LNCAP (cell line): ENCODE results near the gene LGR6.

Experiments
- TF ChIP-seq, protein P1 (sequence below): fragments of 450-650 bp; IDR thresholded peaks from 2 replicates; pipeline ENCODE4 v1.5.1; 2017; ENCODE audit warnings: mild to moderate bottlenecking

The LGR6 gene

DNA sequence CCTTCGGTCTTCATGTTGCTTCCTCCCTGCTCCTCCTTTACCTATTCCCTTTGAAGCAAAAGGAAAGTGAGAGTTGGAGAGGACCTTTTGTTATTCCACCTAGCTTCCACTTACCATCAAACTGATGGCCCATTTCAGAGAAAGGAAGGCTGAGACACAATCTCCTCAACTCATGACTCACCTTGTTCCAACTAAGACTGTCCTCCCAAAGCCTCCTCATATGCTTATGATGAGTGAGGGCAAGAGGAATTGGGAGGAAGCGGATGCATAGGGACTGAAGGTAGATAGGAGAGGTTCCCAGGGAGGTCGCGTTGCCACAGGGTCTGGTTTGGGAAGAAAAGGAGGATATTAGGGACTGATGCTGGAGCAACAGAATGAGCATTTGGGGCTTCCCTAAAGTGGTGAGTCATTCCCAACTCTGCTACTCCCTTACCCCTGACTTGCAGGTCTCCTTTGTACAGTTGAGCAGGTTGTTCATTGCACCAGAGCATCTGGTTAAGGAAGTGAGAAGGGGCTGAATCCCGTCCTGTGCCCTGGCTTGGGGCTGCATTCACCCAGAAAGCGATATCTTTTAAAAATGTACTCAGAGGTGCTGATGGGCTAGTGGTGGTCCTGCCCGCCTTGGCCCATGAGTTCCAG, 35.0 kb downstream of the LGR6 start:
- TF ChIP-seq, protein P1, sequence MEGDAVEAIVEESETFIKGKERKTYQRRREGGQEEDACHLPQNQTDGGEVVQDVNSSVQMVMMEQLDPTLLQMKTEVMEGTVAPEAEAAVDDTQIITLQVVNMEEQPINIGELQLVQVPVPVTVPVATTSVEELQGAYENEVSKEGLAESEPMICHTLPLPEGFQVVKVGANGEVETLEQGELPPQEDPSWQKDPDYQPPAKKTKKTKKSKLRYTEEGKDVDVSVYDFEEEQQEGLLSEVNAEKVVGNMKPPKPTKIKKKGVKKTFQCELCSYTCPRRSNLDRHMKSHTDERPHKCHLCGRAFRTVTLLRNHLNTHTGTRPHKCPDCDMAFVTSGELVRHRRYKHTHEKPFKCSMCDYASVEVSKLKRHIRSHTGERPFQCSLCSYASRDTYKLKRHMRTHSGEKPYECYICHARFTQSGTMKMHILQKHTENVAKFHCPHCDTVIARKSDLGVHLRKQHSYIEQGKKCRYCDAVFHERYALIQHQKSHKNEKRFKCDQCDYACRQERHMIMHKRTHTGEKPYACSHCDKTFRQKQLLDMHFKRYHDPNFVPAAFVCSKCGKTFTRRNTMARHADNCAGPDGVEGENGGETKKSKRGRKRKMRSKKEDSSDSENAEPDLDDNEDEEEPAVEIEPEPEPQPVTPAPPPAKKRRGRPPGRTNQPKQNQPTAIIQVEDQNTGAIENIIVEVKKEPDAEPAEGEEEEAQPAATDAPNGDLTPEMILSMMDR = no peak

DNA sequence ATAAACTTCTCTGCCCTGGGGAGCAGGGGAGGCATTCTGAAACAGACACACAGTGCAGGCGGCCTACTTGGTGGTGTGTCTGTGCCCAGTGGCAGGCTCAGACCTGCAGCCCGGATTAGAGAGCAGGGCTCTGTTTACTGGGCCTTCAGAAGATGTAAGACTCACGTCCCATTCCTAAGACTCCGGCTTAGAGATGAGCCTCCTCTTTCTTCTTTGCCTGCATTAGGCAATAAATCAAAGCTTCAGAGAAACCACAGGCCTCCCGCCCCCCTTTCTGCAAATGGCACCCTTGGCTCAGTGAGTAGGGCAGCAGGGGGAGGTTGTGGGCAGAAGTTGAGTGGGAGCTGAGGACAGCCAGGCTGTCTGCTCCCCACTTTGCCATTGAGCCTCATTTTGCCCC, 35.8 kb downstream of the LGR6 start:
- TF ChIP-seq, protein P1 = no peak

DNA sequence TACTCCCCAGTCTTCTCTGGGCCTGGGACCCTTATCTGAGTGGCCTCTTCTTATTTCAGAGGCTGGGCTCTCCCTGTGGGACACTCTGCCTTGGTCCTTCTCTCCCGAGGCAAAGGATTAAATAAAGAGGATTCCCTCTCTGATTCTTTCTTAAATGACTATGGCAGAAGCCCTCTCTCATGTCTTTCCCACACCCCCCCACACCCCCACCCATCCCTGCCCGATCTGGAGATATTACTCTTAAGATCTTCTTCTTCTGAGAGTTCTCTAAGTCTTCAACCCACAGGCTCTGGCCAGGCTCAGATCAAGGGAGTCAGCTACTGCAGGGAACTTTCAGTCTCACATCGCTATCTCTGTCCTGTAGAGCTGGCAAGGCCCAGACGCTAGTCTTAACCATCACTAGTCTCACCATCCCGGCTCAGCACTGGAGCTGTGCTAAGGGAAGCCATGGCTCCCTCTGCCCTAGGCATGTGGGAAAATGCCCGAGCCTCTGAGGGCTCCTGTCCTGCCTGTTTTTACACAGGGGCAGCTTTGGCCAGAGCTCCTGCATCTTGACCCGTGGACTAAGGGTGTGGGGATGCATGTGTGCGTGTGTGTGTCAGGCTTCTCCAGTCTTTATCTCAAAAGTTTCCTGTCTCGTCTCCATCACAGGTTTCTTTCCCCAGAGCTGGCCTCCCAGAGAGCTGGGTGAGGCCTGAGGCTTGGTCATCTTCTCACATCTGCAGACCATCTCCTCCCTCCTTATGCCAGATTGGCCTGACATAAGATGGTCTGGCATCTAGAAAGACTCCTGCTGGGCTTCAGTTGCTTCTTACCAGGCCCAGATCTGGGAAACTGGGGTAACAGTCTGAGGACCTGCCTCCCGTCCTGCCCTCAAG, 36.7 kb downstream of the LGR6 start:
- TF ChIP-seq, protein P1 = no peak

DNA sequence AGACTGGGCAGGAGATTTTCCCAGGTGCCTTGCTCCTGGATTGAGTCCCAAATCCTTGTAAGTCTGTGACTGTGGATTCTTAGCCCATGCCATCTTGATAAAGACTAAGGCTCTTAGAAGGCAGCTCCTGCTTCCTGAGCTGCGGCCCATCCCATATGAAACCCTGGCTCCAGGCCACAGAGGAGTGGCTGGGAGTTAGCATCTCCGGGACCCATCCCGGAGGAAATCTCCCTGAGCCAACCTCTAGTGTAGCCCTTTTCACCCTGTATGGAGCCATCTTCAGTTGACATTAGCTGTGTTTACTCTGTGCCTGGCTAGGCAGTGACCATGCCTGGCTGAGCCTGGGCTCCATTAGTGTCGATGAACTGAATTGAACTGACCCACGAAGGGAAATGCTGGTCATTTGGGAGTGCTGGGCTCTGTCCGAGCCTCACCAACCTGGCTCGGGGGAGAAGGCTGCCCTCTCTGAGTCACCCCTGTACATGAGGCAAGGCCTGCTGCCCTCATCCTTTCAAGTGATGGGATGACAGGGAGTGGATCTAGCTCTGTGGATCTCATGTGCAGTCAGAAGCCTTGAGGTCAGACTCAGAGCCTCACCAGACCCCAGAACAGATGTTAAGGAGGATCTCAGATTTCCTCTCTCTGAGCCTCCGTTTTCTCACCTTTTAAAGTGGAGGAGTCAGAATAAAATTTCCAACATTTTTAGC, 37.5 kb downstream of the LGR6 start:
- TF ChIP-seq, protein P1 = no peak

DNA sequence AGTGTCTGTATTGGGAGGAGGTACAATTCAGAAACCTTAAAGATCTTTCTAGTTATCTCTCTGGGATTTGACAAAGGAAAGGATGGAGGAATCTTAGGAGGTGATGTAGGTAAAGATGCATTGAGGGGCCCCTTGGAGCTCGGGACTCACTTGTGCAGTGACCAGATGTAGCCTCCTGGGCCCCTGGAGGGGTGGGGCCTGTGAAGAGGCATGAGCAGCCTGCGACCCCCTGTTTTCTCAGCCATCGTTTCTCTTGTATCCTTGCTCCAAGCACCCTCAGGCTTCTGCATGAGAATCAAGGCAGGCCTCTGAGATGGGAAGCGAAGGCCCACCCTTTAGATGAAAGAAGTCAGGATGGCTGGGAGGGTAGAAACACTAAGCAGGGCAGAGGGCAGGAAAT, 39.6 kb downstream of the LGR6 start:
- TF ChIP-seq, protein P1 = no peak

DNA sequence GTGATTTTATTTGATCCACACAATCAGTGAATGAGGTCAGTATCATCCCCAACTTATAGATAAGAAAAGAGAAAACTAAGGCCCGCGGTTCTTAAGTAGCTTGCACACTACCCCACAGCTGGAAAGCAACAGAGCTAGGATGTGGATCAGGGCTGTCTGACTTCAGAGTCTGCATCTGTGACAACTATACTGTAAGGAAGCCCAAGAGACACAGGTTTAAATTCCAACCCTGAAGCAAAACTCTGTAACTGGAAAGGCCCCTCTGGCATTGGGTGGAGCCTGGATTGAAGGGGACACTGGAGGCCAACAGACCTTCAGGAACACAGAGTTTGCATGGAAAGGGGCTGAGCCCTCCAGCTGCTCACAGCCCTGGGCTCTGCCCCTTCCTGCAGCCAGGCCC, 40.2 kb downstream of the LGR6 start:
- TF ChIP-seq, protein P1 = no peak

DNA sequence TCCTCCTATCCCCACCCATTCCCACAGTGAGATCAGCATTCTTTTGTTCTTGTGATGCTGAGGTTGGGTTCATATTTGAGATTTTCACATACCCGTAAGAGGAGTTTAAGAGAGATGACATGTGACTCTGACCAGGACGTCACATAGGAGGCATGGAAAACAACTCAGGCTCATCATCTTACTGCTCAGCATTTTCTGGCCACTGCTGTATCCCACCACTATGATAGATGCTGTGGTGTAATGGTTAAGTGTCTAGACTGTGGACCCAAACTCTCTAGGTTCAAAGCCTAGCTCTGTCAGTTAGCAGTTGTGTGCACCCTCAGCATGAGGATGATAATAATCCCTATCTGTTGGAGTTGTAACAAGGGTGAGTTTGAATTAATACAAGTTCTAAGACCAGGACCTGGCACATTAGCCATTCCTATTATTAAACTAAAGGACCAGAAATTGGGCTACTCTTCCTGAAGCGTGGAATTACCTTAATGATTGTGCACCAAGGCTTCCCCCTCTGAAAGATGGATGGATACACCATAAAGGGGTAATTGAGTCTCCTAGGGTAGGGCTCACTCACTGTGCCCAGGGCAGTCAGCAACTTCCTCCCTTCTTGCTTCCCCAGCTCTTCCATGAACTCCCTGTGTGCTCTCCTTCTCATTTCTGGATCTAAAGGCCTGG, 40.9 kb downstream of the LGR6 start:
- TF ChIP-seq, protein P1 = no peak
